ENCODE results near the gene DPCD.

GRCh38 chr10:101612872-101613271, 24.8 kb downstream of the DPCD start:
- no peak for TF ChIP-seq CTCF (IDR thresholded peaks at IDR 0.05)
- no peak for TF ChIP-seq POLR2A (IDR thresholded peaks at IDR 0.05)
